ENCODE measurements around the gene CACNB4.
"Not testable (repeated sequence)": the region's sequence is repeated elsewhere in the genome, so short reads cannot be mapped to it uniquely, and the experiment has no call there.

CACNB4 gene

DNA sequence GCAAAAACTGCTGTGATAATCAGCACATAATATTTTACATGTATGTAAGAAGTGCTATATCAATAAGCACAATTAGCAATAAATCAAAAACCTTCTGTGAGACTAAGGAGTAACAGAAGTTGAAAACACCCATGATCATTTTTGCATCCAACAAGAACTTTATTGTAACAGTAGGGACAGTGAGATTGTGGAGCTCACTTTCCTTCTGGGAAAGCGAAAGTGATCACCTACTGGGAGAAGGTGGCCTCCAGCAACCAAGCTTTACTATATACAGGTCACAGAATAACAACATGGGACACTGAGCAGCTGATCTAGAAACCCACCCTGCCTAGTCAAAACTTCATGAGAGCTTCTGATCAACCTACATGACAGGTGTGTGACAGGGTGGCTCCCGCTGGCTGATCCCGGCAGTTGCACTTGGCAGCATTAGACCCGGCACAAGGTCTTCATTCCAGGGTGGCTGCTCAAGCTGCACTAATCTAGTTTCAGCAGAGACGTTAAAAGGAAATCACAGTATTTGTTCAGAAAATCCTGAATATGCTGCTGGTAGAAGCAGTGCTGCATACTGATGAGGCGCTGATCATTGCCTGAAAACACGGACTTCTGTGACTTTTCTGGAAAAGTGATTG, 207.2 kb downstream of the CACNB4 start:
- no peak for DNase-seq

DNA sequence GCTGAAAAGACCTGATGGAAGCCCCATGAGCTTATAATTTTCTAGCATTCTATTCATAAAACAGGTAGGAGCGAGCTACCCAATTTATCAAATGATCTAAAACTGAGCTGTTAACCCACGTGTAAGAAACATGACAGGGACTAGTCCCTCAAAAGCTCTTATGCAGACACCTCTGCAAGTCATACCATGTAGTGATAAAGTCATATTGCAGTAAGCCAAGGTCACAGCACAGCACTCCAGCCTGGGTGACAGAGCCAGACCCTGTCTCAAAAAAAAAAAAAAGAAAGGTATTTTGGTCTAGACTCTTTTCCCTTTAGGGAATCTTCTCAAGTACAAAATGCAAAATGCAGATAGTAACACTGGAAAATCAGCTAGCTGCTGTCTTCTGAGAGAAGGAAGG, 211.7 kb downstream of the CACNB4 start:
- DNase-seq: no peak

DNA sequence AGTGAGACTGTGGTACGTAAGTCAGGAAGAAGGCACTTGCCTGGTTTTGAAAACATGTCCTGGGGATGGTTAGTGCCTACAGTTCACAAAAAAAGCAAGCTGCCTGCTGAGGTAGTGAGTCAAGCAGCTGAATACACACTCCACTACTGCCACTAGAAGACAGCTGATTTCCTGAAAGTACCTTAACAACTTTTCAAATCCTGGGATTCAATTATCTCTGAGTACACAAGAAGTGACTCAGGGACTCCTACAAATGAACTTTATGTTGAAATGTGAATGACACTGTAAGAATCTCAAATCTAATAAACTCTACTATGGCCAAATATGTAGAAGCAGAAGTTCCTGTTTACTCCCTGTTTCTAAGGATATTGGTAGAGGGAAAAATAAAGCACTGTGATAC, 212.6 kb downstream of the CACNB4 start:
- no peak for DNase-seq

DNA sequence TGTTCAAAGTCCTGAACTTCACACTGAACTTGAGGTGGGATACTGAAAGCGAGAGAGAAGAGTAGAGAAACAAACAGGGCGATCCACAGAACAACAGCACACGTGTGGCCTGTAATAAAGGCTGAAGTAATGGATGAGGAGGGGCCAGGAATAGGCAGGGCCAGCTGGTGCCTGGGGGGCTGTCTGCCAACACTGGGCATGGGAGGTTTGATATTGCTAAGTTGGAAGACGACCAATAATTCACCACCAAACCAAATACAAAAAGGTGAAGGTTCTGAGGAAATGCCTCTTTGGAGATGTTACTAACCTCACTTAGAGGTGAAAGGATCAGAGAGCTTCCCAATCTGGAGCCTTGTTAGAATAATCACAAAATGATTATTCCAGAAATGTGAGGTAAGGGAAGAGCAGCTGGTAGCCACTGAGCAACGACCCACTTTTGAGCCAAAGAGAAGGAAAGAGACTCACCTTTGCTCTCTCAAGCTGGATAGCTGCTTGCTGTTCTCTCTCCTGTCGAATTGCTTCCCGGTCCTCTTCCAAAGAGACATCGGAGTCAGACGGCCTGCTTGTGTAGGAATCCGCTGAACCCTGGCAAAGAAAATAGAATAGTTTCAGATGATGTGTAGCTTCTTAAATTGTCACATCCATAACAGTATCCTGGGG, 215.9 kb downstream of the CACNB4 start:
- DNase-seq: no peak

DNA sequence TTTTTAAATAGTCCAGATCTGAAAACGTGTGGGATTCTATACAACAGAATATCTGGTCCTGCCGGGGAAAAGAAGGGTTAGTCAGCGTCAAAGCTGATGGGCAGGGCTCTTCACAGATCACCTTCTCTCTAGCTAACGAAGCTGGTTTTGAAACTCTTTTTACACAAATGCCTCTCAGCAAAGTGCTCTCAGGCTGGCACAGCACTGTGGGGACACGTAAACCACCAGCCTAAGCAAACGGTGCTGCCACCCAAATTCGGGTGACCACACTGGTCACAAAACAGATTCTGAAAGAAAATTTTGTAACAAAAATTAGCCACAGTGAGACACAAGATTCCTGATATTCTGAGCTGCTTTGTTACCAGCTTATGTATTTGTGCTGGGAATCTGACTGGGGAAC, 217.5 kb downstream of the CACNB4 start:
- no peak for DNase-seq

DNA sequence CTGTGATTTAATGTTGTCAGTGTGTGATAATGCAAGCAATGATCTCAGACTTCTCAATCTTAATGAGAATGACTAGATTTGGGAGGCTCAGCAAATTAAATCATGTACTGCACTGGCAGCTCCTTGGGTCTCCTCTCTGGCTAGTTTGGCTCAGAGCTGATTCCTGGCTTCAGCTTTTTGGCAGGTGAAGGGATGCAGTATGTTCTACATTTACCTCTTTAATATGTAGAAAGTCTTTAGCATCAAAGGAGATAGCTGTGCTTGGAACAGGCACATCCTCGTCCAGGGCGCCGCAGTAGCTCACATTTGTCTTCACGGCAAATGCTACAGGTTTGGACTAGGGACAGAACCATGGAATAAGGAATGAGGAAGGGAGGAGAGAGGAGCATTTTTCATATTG, 218.3 kb downstream of the CACNB4 start:
- no peak for DNase-seq

DNA sequence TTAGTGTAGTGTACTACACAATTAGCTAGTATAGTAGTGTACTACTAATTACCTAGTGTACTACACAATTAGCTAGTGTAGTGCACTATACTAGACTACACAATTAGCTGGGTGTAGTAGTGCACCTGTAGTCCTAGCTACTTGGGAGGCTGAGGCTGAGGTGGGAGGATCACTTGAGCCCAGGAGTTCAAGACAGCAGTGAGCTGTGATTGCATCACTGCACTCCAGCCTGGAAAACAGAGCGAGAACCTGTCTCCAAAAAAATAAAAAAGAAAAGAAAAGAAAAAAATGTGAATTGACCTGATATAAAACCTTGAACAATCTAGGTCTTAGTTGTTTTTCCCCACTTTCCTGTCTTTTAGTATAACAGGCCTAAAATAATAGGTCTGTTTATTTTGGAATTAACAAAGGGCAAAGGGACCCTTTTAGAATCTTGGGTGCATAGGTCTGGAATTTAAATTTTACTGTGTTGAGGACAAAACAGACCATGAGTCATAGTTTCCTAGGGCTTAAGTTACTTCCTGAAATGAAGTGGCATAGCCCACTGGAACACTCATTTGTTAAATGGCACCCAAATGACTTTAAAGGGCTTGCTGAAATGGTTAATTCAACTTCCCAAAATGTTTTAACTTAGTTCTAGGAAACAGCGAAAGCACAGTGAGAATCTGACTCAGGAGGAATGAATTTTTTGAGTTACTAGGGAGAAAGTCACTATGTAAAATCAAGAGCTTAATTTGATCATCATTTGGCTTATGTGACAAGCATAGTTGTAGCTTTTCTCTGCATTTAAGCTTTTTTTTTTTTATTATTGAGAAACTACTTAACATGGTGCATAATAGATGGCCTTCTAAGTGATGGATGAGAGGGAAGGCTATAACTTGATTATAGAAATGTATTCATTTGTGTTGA, 219.9 kb downstream of the CACNB4 start:
- no peak for DNase-seq

DNA sequence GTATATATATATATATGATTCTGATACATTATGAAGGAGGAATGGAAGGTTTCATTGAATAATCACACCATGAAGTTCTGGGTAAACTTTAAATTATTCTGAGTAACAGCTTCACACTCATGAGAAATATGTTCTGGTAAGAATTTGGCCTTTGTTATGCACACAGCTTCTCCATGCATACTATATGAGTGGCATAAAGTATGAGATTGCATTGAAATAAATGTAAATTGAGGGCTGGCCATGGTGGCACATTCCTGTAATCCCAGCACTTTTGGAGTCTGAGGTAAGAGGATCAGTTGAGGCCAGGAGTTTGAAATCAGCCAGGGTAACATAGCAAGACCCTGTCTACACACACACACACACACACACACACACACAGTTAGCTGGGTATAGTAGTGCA, 220.6 kb downstream of the CACNB4 start:
- no peak for DNase-seq

DNA sequence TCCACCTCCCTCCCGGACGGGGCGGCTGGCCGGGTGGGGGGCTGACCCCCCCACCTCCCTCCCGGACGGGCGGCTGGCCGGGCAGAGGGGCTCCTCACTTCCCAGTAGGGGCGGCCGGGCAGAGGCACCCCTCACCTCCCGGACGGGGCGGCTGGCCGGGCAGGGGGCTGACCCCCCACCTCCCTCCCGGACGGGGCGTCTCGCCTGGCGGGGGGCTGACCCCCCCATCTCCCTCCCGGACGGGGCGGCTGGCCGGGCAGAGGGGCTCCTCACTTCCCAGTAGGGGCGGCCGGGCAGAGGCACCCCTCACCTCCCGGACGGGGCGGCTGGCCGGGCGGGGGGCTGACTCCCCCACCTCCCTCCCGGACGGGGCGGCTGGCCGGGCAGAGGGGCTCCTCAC, 223.2 kb downstream of the CACNB4 start:
- DNase-seq: not testable (repeated sequence)

DNA sequence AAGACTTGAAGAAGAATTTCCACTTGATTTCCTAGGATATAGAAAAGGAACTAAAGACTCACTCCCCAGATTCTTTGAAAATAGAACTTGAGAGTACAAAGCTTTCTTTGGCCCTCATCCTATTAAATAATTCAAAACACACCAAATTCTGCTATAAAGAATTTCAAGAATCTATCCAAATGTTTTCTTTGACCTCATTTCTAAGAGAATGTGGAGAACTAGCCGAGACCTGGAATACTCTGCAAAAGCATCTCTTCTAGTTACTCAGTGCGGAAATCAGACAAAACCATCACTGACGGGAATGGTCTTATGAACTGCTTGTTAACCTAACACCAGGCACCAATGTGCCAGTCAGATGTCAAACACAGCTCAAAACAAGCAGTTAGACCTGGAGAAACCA, 226.4 kb downstream of the CACNB4 start:
- DNase-seq: no peak

DNA sequence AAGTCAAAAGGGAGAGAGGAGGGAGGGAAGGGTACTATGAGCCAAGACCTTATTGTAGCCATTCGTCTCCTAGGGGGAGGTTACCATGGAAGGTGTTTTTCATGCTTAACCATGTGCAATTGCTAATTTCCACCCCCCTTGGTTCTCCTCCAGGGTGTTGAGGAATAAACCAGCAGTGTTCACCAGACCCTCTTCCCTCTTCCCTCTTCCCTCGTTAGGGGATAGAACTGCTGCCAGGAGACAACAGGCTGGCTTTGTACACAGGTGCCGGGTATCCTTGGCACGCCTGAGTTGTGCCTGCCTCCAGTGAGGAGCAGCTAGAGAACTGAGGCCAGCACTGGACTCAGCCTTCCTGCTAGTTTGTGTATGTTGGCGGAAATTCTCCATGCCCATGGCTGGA, 229.6 kb downstream of the CACNB4 start:
- DNase-seq: no peak

DNA sequence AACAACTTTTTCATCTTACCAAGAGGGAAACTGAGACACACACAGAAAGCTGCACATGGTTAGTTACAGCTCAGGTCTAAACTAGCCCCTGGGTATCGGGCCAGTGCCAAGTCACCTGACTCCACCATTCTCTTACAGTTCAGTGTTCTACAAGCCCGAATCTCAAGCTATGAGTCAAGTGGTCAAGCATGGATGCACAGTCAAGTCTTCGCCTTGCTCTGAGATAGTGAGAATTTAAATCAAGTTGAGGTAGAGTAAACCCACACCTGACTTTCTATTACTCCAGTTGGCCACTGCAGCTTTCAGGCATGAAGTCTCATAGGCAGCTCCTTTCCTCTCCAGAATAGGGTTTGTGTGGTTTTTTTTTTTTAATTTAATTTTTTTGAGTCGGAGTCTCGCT, 236.1 kb downstream of the CACNB4 start:
- DNase-seq: no peak

DNA sequence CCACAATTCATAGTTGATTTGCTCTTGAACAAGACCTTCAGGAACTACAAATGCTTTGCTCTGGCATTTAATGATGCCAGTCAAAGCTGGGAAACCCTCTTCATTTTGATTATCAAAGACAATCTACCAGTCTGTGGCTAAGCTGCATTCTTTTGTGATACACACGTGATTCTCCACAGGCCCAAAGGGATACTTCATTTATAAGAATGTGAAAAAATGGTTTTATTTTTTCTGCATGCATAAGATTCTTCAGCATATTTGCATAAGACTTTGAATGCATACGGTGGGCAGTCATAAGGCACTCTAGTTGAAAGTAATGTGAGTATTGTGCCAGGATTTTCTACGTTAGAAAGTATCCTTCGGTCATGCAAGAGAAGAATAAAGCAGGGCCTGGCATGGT, 237.7 kb downstream of the CACNB4 start:
- no peak for DNase-seq

DNA sequence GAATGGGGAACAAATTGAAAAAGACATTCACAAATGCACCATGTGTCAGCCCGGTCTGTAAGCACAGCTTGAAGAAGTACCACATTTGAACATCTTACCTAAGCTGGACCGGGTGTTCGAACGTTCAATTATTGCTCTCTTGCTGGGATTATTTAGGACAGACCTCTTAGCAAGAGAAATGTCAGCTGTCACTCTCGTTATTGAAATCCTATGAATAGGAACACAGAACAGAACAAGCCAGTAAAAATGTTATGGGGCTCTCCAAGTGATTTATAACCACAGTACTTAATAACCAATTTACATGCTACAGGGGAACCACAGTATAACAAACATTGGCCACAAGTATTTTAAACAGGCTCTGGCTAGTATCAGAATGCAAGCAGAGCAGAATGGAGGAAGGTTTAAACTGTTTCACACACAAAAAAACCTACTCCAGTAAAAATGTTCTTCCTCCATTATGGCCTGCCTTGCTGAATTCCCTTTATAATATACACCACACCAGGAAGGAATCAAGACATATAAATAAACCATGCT, 238.2 kb downstream of the CACNB4 start:
- DNase-seq: no peak

DNA sequence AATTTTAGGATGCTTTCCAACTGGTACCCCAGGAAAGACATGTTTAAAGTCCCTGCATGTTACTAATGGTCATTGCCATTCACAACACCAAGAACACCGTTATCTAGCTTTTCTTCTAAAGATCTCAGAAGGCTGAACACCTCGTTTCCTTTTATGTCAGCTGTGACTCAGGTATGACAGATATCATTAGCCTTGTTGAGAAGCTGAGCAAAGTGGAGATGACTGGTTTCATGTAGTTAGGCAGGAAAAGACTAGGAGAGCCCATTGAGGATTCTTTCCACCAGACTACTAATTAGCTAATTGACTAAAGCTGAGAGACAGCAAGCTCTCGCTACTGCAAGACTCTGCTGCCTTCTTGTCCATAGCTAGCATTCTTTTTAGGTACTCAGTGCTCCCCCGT, 238.6 kb downstream of the CACNB4 start:
- no peak for DNase-seq

DNA sequence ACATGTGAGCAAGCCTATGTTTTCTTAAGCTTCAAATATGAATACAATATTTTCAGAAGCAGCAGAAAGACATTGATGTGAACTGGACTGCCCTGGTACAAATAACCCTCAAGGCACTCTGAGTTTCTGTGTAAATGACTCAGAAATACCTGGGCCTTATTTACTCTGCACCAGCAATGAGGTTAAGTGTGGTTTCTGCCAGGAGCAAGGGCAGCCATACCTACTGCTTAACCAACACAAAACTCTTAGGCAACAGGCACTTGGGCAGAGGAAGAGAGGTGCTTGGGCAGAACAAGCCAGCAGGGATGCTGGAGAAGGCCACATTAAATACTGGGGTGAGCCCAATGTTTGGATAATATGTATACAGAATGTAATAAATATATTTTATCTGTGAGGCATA, 241.2 kb downstream of the CACNB4 start:
- no peak for DNase-seq

DNA sequence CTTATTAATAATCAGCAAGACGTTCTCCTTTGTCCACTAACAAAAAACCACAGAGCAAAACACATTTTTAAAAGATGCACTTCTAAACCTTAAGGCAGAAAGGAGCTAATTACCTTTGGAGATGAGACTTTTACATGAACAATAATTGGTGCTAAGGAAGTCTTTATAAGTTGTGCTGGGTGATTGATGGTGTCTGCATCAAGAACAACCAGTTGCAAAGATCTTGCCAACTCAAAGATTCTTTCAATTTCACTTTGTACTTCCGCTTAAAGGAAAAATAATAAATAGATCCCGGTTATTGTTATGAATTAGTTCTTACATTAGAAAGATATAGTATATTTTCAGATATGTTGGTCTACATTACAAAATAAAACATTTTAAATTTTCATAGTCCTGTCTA, 243.7 kb downstream of the CACNB4 start:
- no peak for DNase-seq

DNA sequence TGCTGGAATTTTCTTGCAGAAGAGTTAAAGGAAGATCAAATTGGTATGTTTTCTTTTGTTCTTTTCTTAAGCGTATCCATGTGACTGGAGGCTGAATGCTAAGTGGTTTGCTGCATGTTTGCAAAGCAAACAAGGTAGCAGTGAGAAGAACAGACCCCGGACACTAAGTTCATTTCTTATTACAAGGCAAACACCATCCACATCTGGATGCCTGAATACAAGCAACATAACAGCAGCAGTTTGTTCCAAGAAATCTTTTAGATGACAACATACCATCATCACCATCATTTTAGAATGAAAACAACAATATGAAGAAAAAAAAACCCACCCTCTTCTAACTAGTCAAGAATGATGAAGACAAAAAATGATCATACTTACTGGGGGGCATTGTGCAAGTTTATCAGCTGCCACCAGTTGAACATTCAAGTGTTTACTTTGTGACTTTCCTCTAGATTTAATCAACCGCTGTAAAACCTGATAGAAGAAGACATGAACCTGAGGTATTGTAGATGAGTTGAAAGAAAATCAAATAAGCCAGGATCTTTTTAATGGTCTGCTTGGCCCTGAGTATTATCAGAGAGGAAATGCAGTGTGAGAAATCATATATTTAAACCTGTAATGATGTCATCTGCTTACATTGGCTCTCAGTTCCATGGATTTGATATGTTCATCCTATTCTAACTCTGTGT, 245.6 kb downstream of the CACNB4 start:
- no peak for DNase-seq

DNA sequence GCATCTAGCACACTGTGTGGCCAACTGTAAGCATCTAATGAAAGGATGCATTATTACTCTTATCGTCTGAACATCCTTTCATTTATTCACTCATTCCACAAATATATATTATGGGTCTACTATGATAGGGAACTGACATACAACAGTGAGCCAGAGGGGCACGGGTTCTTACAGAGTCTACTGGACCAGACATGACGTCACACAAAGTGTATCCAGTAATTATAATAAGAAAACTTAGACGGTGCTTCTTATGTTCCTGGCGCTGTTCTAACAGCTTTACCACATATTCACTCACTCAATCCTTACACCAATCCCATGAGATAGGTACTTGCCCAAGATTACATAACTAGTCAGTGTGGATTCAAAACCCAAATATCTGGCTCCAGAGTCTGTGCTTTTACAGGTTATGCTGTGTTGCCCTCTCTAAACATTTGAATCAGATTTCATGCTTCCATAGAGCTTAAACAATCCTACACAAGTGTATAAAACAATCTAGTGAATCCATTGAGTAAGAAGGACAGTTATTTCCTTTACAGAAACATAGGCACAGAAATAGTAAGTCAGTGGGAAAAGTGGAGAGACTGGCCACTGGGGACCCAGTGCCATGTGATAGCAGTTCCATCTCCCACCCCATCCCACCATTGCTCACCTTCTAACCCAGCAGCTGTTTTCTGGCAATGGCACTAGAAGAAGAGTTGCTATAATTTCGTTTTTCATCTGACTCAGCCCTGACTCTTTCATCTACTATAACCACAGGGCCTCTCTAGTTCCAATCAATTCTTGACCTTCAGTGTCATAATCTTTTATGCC, 246.4 kb downstream of the CACNB4 start:
- DNase-seq: no peak

DNA sequence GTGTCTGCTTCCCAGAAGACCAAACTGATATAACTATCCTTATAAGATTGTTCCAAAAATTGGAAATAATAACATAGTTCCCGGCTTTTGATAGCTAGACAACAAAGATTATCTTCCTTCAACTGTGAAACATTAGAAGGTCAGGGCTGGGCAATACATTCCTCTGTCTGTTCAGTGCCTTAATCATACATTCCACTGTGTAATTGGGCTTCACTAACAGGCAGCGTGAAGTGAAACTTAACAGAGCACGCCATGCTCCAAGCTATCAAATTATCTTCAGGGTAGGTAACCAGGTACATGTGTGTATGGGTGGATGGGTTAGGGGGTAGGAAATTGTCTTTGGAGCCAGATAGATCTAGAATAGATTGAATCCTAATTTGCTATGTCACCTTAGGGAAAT, 247.1 kb downstream of the CACNB4 start:
- no peak for DNase-seq

DNA sequence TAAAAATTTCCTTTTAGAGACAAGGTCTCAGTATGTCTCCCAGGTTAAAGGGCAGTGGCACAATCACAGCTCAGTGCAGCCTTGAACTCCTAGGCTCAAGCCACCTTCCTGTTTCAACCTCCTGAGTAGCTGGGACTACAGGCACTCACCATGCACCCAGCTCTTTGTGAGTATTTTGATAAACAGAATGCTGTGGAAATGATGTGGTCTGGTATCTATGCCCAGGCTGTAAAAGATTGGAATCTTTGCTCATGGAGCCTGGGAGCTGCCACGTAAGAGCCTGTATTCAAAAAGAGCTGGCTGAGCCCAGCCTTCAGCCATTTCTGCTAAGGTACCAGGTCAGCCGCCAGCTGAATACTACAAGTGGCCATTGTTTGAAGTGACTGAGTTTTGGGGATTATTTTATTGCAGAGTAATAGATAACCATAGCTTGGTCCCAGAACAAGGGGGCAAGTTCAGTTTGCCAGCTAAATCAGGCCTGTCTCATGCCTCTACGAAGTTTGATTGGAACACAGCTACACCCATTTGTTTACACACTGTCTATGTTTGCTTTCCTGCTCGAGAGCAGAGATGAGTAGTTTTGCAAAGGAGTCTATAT, 249.3 kb downstream of the CACNB4 start:
- DNase-seq: no peak

DNA sequence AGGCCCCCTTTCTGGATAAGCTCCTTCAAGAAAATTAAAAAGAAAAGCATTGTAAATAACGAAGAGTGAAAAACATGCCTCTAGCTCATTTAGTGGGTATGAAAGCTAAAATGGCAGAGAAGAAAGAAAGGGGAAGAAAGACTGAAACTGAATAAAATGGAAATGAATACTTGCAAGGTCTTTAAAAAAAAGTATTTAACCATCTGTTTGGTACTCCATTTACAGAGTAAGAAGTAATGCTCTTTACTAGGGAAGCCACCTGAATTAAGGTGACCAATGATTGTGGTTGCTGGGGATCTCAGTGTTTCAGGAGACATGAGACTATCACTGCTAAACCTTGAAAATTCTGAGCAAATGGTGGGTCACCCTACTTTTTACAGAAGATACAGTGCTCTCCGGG, 253.0 kb downstream of the CACNB4 start:
- no peak for DNase-seq

Data from amniotic stem cell (primary cell).